Neutrophil (primary cell): ENCODE results near the gene SHH.

Source experiments
- H3K27ac ChIP-seq: fragments of 200-600 bp; sonication (generic); 2 replicates; pipeline ENCODE4 v1.5.1; 2016; ENCODE audit warnings: mild to moderate bottlenecking, moderate library complexity
- H3K27me3 ChIP-seq: fragments of 200-600 bp; sonication (generic); 2 replicates; pipeline ENCODE4 v1.6.0; 2016; ENCODE audit warnings: mild to moderate bottlenecking
- H3K36me3 ChIP-seq: fragments of 200-600 bp; sonication (generic); 2 replicates; pipeline ENCODE4 v1.5.1; 2017
- H3K4me1 ChIP-seq, 2 experiments: fragments of 200-600 bp in 1 of 2; sonication (generic) in 1 of 2; 1 replicate in 1 of 2; 2 replicates in 1 of 2; pipeline versions ENCODE4 v1.5.1 to v1.6.1; 2013 to 2016; ENCODE audit warnings: low read depth in 1 of 2, low read length in 1 of 2, mild to moderate bottlenecking in 1 of 2, moderate library complexity in 1 of 2; ENCODE audit not compliant: control insufficient read depth in 1 of 2, insufficient read depth in 1 of 2
- H3K4me3 ChIP-seq, 2 experiments: fragments of 200-600 bp in 1 of 2; sonication (generic) in 1 of 2; 1 replicate in 1 of 2; 2 replicates in 1 of 2; pipeline ENCODE4 v1.5.1; 2013 to 2016; ENCODE audit warnings: low read depth in 1 of 2, low read length in 1 of 2, mild to moderate bottlenecking in 1 of 2, moderate library complexity in 1 of 2
- H3K9me3 ChIP-seq: fragments of 200-600 bp; sonication (generic); 2 replicates; pipeline ENCODE4 v1.5.1; 2016
- TF ChIP-seq, protein P1 (sequence below): fragments of 200-600 bp; sonication (generic); IDR thresholded peaks from 2 replicates; pipeline ENCODE4 v1.5.1; 2016; ENCODE audit warnings: antibody characterized with exemption

SHH gene

DNA sequence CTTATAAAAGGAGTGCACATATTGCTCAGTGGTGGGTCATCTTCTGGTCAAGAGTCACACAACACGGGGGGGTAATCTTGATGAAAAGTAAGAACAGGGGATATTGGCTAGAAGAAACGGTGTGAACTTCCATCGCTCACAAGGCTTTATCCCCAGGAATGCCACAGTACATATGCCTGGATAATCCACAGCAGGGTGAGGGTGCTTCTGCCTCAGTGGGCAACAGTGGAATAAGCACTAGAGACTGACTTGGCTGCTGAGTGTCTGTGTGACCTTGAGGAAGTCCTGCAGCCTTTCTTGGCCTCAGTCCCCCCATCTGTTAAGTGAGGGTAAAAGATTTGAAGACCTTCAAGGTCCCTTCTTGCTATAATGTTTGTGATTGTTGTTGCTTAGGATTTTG, 44.9 kb upstream of the SHH start:
- Histone ChIP-seq H3K27ac (no peak overlapping the region), H3K9me3 (no peaks in the 10 kb centered on the region), H3K36me3 (no peaks in the 10 kb centered on the region), H3K4me3 (no peak overlapping the region), H3K27me3 (peaks cover 24% of the 10 kb centered on the region), H3K4me1 (no peaks in the 10 kb centered on the region)
- TF ChIP-seq, protein P1, sequence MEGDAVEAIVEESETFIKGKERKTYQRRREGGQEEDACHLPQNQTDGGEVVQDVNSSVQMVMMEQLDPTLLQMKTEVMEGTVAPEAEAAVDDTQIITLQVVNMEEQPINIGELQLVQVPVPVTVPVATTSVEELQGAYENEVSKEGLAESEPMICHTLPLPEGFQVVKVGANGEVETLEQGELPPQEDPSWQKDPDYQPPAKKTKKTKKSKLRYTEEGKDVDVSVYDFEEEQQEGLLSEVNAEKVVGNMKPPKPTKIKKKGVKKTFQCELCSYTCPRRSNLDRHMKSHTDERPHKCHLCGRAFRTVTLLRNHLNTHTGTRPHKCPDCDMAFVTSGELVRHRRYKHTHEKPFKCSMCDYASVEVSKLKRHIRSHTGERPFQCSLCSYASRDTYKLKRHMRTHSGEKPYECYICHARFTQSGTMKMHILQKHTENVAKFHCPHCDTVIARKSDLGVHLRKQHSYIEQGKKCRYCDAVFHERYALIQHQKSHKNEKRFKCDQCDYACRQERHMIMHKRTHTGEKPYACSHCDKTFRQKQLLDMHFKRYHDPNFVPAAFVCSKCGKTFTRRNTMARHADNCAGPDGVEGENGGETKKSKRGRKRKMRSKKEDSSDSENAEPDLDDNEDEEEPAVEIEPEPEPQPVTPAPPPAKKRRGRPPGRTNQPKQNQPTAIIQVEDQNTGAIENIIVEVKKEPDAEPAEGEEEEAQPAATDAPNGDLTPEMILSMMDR: no peak

DNA sequence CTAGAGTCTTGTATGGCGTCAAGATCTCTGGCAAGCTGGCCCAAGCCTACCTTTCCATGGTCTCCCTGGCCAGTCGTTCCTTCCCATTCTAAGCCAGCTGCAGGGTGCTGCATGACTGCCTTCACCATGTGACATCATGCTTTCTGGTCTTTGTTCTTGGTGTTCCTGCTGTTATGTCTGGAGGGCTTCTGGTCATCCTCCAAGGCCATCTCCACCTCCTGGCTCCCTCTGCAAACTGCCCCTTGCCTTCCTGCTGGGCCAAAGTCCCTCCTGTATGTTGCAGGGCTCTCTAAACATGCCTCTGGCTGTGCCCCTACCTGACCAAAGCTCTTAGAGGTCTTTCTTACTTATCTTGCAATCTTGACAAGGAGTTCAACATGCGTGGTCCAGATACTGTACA, 44.4 kb upstream of the SHH start:
- TF ChIP-seq, protein P1: no peak

DNA sequence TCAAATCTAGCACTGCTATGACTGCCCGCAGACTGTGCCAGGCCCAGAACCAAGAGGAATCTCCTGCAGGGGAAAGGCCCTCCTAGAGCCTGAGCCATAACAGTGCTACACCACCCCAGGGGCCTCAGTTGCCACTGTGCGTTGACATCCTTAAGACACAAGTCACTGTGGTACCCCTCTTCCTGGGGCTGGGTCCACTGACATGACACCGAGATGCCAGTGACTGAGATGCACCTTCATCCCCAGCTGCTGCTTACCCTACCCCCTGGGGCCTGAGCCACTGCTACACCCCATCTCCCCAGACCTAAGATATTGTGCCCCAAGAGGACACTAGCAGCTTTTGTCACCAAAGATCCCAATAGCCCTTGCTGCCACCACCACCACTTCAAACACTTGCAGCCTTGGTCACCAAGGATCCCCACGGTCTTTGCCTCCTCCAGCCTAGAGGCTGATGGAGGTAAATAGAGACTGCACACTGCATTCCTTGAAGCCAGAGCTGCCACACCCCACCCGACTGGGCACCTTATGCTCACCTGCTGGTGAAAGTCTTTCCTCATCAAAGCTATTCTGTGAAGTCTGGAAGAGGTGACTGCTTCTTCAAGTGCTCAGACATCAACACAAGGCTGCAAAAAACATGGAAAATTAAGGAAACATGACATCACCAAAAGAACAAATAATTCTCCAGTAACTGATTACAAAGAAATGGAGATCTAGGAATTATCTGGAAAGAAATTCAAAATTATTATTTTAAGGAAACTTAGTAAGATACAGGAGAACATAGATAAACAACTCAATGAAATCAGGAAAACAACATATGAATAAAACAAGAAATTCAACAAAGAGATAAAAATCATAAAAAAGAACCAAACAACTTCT, 40.4 kb upstream of the SHH start:
- H3K9me3 ChIP-seq: no peaks in the 10 kb centered on the region
- H3K27ac ChIP-seq: no peak overlapping the region

More for the DNA sequence above, 44.4 kb upstream of the SHH start:
- Histone ChIP-seq H3K27ac (no peak overlapping the region), H3K4me1 (no peaks in the 10 kb centered on the region), H3K4me3 (no peak overlapping the region), H3K27me3 (peaks cover 21% of the 10 kb centered on the region), H3K36me3 (no peaks in the 10 kb centered on the region), H3K9me3 (no peaks in the 10 kb centered on the region)

DNA sequence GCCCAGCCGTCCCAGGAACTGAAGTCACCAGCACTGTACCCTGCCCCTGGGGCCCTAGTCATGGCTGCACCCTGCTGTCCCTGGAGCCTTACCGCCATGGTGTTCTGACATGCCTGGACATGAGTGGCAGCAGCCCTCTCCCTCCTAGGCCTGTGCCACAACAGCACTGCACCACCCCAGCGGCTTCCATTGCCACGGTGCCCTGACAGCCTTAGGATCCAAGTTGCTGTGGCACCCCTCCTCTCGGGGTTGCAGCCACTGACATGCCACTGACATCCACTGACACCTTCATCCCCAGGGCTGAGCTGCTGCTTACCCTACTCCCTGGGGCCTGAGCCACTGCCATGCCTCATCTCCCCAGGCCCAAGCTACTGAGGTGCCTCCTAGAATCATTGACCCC, 39.6 kb upstream of the SHH start:
- TF ChIP-seq, protein P1: no peak
- H3K27me3 ChIP-seq: peaks cover 21% of the 10 kb centered on the region
- no peaks in the 10 kb centered on the region for H3K36me3 ChIP-seq
- no peaks in the 10 kb centered on the region for H3K9me3 ChIP-seq
- no peak overlapping the region for H3K4me3 ChIP-seq
- no peaks in the 10 kb centered on the region for H3K4me1 ChIP-seq
- no peak overlapping the region for H3K27ac ChIP-seq

More for the DNA sequence above, 40.4 kb upstream of the SHH start:
- Histone ChIP-seq H3K27me3 (peaks cover 28% of the 10 kb centered on the region), H3K4me3 (no peak overlapping the region), H3K36me3 (no peaks in the 10 kb centered on the region), H3K4me1 (no peaks in the 10 kb centered on the region)
- TF ChIP-seq, protein P1: no peak

DNA sequence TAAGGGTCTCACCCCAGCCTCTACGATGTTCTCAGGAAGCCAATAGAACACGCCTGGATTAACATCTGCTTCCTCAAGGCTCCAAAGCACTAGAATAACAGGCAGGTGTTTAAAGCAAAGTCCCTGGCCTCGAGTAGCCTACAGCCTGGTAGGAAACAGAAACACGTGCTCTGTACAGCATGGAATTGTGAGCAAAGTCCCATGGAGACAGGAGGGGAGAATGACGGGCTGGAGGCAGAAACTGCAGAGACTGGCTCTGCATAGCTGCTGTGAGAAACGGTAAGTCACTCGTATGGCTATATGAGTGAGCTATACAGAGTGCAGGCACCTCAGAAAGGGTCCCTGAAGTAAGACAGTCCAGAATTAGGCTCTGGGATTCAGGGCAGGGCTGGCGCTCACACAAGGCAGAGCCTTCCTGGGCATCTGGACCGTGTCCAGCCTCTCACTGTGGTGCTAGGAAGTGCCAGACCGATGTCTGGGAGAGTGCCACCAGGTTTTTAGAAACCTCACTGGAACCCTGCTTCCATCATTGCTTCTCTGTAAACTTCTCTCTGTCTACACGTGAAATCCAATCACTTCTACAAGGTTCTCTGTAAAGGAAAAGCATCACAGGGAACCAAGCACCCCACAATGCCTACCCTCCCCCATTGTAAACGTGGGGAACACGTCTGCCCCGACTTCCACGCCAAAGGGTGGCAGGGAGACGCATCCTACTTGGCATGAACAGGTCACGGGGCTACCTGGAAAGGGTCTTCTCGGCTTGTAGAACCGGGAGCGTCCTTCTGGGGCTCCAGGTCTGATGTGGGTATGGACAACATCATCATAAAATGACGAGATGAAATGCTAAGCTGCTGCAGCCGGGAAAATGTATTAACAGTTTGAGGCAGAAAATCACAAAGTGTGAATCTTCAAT, 38.8 kb upstream of the SHH start:
- Histone ChIP-seq H3K27me3 (peaks cover 13% of the 10 kb centered on the region), H3K4me3 (no peak overlapping the region), H3K9me3 (no peaks in the 10 kb centered on the region), H3K36me3 (no peaks in the 10 kb centered on the region), H3K4me1 (no peaks in the 10 kb centered on the region), H3K27ac (no peak overlapping the region)
- TF ChIP-seq, protein P1: no peak
